Measurements from ENCODE around the gene KRTAP17-1. TPM values are rescaled to one million over a fixed set of nuclear protein-coding genes. Genes with fewer than 3 reads are reported as not detected.

KRTAP17-1 gene
- total RNA-seq, 2 donors from 2014 or later, result not detected

- Mint-ChIP-seq H3K27ac (no peak overlapping the region), H3K4me1 (ENCODE audit: low read depth) (peaks cover 31% of the 10 kb centered on the region)
- no peak for ATAC-seq (replicated peaks in 1 of 2)
Observed at GRCh38 chr17:41327411-41328120, 12.1 kb upstream of the KRTAP17-1 start.

GRCh38 chr17:41326173-41327145 lies 10.9 kb upstream of the KRTAP17-1 start:
- no peaks in the 10 kb centered on the region for H3K9me3 Mint-ChIP-seq
- ATAC-seq (replicated peaks in 1 of 2) (no peak), DNase-seq (no peak)
- no peaks in the 10 kb centered on the region for H3K27me3 Mint-ChIP-seq (ENCODE audit: low read depth)
- no peak overlapping the region for H3K27ac Mint-ChIP-seq
- no peaks in the 10 kb centered on the region for H3K36me3 Mint-ChIP-seq (ENCODE audit: insufficient read depth in 2 of 2)
- peaks cover 31% of the 10 kb centered on the region for H3K4me1 Mint-ChIP-seq (ENCODE audit: low read depth)
- H3K4me3 Mint-ChIP-seq, result no peak overlapping the region

More at GRCh38 chr17:41327411-41328120, 12.1 kb upstream of the KRTAP17-1 start:
- Mint-ChIP-seq H3K27me3 (ENCODE audit: low read depth) (no peaks in the 10 kb centered on the region), H3K36me3 (ENCODE audit: insufficient read depth in 2 of 2) (no peaks in the 10 kb centered on the region), H3K4me3 (no peak overlapping the region), H3K9me3 (no peaks in the 10 kb centered on the region)
- no peak for DNase-seq

DNA sequence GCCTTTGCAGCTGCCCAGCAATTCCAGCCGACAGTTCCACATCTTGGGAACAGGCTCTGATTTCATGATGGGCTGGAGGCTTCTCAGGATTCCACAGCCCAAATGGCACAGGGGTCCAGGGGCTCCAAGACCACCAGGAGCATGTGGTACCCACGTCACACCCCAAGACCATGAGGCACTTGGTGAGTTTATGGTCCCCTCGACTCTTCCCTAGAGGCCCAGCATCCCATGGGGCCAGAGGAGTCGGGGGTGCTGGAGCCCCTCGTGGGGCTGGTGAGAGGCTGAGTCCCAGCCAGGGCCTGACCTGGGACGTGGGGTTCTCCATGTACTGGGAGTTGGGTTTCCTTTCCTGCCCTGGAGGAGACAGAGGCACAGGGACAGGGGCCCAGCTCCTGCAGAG lies 10.1 kb upstream of the KRTAP17-1 start:
- H3K4me3 Mint-ChIP-seq, result no peak overlapping the region
- H3K27me3 Mint-ChIP-seq (ENCODE audit: low read depth), result no peaks in the 10 kb centered on the region
- no peak for ATAC-seq (replicated peaks in 1 of 2)
- H3K4me1 Mint-ChIP-seq (ENCODE audit: low read depth), result peaks cover 31% of the 10 kb centered on the region
- H3K36me3 Mint-ChIP-seq (ENCODE audit: insufficient read depth in 2 of 2), result no peaks in the 10 kb centered on the region
- H3K27ac Mint-ChIP-seq, result no peak overlapping the region
- peaks cover 0 to 1% of the 10 kb centered on the region in 2 donors for H3K9me3 Mint-ChIP-seq
- no peak for DNase-seq

DNA sequence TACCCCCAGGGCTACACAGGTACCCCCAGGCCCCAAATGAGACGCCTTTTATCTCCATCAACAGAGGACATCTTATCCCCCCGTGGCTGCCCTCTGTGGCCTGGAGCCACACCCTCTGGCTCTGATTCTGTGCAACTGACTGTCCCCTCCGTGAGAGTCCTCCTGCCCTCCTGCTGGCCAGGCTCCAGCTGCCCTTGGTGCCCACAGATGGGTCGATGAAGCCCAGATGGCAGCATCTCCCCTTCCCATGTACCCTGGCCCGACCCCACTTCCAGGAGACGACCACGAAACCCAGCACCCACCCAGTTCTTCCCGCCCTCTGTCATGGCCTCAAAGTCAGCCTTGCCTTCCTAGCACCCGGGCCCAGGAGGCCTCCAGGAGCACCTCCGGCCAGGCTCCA lies 9.6 kb upstream of the KRTAP17-1 start:
- Mint-ChIP-seq H3K36me3 (ENCODE audit: insufficient read depth in 2 of 2) (peaks cover under 1% of the 10 kb centered on the region in 2 donors), H3K27ac (no peak overlapping the region), H3K4me3 (no peak overlapping the region), H3K9me3 (peaks cover 2 to 5% of the 10 kb centered on the region in 2 donors), H3K27me3 (ENCODE audit: low read depth) (no peaks in the 10 kb centered on the region), H3K4me1 (ENCODE audit: low read depth) (peaks cover 31% of the 10 kb centered on the region)
- DNase-seq (no peak), ATAC-seq (replicated peaks in 1 of 2) (no peak)

DNA sequence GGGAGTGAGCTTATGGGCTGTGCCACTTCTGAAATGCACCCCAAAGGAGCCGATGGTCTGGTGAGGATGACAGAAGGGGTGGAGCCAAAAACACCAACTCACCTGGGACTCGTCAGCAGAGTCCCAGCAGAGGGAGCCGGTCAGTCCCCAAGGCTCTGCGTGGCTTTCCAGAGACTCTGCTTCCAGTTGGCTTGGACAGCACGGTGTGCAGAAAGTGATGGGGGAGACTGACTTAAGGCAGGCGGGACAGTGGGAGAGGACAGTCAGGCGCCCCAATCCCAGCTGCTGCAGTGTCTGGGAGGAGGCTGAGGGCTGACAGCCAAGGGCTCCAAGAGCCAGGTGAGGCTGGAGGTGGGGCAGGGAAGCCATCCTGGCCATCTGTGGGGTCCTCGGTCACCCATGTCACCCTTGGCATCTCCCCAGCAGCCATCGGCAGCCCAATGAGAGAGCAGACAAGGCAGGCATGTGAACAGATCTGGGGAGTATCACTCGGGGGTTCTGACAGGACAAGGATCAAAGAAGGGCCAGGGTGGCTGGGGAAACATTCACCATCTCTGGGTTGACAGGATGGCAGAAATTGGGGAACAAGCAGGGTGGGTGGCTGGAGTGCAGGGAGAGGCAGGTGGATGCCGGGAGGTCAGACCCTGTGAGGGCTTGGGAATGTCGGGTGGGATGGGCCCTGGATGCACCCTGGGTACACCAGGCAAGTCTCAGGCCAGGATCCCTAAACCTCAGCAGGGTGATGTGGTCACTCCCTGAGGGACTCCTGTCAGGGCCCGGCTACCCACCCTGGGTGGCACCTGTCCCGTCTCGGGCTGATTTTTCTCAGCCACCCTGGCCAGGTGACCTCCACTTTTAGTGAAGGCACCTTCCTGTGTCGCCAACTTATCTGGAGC lies 8.9 kb upstream of the KRTAP17-1 start:
- peak; percentile 34 to 47 for ATAC-seq (replicated peaks in 1 of 2)
- H3K27me3 Mint-ChIP-seq (ENCODE audit: low read depth), result no peaks in the 10 kb centered on the region
- peaks cover 6 to 7% of the 10 kb centered on the region in 2 donors for H3K9me3 Mint-ChIP-seq
- peaks cover 31% of the 10 kb centered on the region for H3K4me1 Mint-ChIP-seq (ENCODE audit: low read depth)
- DNase-seq, result no peak
- no peak overlapping the region for H3K4me3 Mint-ChIP-seq
- peak overlapping the region; percentile 40 for H3K27ac Mint-ChIP-seq
- H3K36me3 Mint-ChIP-seq (ENCODE audit: insufficient read depth in 2 of 2), result peaks cover 5 to 7% of the 10 kb centered on the region in 2 donors

DNA sequence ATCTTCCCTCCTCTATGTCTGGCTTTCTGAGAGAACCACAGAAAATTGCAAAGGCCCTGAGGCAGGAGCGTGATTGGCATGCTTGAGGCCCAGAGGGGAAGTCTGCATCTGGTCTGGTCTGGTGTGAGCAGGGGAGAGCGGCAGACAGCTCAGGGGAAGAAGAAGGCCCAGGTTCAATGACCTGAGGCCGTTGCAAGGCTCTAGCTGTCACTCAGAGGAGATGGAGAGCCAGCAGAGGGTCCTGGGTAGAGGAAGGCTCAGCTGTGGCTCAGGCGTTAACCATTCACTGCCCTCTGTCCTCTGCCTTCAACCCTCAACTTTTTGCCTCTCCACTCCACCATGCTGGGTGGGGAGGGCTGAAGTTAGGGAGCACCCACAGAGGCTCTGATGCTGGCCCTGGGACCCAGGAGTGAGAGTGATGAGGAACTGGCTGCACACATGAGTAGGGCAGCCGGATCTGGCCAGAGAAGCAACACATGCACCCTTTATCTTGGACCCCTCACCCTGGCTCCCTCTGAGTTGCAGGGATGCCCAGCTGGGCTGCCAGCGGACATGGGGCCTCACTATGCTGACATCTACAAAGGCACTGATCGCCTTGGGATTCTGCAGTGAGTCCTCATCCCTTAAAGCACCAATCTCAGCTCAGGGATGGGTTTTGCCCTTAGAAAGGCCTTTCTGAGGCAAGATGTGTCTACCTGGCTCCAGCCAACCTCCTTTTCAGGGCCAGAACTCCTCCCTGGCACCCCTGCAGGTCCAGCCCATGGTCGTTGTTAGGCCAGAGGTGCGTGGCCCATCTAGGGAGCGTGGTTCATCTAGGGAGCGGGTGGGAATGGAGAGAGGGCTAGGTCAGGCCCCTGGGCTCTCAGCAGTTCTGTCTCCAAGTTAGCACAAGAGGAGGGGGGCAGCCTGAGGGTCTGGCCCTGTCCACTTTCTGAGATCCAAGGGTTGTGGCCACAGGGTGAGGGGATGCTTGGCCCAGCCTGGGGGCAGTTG lies 7.7 kb upstream of the KRTAP17-1 start:
- Mint-ChIP-seq H3K27ac (no peak overlapping the region), H3K9me3 (peaks cover 8 to 9% of the 10 kb centered on the region in 2 donors), H3K36me3 (ENCODE audit: insufficient read depth in 2 of 2) (peaks cover 7 to 8% of the 10 kb centered on the region in 2 donors), H3K4me3 (no peak overlapping the region), H3K4me1 (ENCODE audit: low read depth) (peaks cover 25% of the 10 kb centered on the region), H3K27me3 (ENCODE audit: low read depth) (no peaks in the 10 kb centered on the region)
- no peak for DNase-seq
- no peak for ATAC-seq (replicated peaks in 1 of 2)

DNA sequence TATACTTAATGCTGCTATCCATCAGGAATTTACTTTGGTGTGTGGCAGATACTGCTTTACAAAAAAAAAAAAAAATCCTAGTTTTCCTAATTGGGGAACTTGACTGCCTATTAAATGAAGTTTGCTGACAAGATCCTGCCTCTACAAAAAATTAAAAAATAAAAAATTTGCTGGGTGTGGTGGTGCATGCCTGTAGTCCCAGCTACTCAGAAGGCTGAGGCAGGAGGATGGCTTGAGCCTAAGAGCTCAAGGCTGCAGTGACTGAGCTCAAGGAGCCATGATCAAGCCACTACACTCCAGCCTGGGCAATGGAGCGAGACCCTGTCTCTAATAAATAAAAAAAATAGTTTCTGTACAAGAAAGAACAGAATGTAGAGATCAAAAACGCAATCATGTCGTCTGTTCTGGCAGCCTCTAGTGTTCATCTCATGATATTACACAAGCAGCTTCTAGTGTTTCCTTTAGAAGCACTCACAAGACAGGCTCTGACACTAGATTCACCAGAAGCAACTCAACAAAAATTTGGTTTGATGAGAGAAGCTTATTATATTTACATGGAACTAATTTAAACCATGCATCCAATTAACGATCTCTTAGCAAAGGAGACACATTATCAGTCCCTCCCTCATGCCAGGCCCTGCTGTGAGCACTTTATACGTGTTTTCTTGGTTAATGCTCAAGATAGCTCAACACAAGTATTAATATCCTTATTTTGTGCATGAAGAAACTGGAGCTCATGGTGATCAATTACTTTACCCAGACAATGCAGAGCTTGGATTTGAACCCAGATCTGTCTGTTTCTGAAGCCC lies 6.8 kb upstream of the KRTAP17-1 start:
- H3K4me3 Mint-ChIP-seq, result no peak overlapping the region
- no peak for DNase-seq
- peaks cover 23% of the 10 kb centered on the region for H3K4me1 Mint-ChIP-seq (ENCODE audit: low read depth)
- peak overlapping the region; percentile 20 for H3K27ac Mint-ChIP-seq
- no peaks in the 10 kb centered on the region for H3K27me3 Mint-ChIP-seq (ENCODE audit: low read depth)
- peak; percentile 57 to 60 for ATAC-seq (replicated peaks in 1 of 2)
- H3K36me3 Mint-ChIP-seq (ENCODE audit: insufficient read depth in 2 of 2), result peaks cover 7 to 8% of the 10 kb centered on the region in 2 donors
- H3K9me3 Mint-ChIP-seq, result peaks cover 8 to 9% of the 10 kb centered on the region in 2 donors

- Mint-ChIP-seq H3K4me3 (no peak overlapping the region), H3K27me3 (ENCODE audit: low read depth) (no peaks in the 10 kb centered on the region), H3K27ac (no peak overlapping the region), H3K4me1 (ENCODE audit: low read depth) (no peaks in the 10 kb centered on the region), H3K36me3 (ENCODE audit: insufficient read depth in 2 of 2) (peaks cover 7 to 8% of the 10 kb centered on the region in 2 donors), H3K9me3 (peaks cover 8 to 9% of the 10 kb centered on the region in 2 donors)
- ATAC-seq (replicated peaks in 1 of 2), result no peak
- no peak for DNase-seq
Observed at GRCh38 chr17:41318231-41318630, 2.7 kb upstream of the KRTAP17-1 start.

GRCh38 chr17:41315814-41316445 lies 420 bp upstream of the KRTAP17-1 start:
- Mint-ChIP-seq H3K4me3 (no peak overlapping the region), H3K27ac (no peak overlapping the region), H3K4me1 (ENCODE audit: low read depth) (no peaks in the 10 kb centered on the region), H3K36me3 (ENCODE audit: insufficient read depth in 2 of 2) (peaks cover 7 to 8% of the 10 kb centered on the region in 2 donors), H3K27me3 (ENCODE audit: low read depth) (no peaks in the 10 kb centered on the region), H3K9me3 (peaks cover 8 to 9% of the 10 kb centered on the region in 2 donors)
- ATAC-seq (replicated peaks in 1 of 2), result no peak
- no peak for DNase-seq

DNA sequence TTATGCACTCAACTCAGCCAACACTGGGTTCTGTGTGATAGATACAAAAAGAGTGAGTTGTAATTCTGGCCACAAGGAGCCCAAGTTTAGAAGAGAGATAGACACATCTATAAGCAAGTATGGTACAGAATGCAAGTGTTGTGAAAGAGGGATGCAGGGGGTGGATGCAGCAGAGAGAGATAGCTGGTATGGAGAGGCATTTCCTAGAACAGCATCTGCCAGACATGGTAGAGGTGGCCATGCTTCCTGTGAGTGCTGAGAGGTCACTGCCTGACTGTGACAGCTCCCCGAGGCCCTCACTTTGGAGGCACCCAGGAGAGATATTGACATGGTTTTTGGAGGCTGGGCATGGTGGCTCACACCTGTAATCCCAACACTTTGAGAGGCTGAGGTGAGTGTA lies 4.4 kb downstream of the KRTAP17-1 start:
- H3K27me3 Mint-ChIP-seq (ENCODE audit: low read depth), result no peaks in the 10 kb centered on the region
- peaks cover 42% of the 10 kb centered on the region for H3K4me1 Mint-ChIP-seq (ENCODE audit: low read depth)
- no peak overlapping the region for H3K27ac Mint-ChIP-seq
- ATAC-seq (replicated peaks in 1 of 2) (no peak), DNase-seq (no peak)
- H3K36me3 Mint-ChIP-seq (ENCODE audit: insufficient read depth in 2 of 2), result no peaks in the 10 kb centered on the region
- H3K4me3 Mint-ChIP-seq, result no peak overlapping the region
- no peaks in the 10 kb centered on the region for H3K9me3 Mint-ChIP-seq

DNA sequence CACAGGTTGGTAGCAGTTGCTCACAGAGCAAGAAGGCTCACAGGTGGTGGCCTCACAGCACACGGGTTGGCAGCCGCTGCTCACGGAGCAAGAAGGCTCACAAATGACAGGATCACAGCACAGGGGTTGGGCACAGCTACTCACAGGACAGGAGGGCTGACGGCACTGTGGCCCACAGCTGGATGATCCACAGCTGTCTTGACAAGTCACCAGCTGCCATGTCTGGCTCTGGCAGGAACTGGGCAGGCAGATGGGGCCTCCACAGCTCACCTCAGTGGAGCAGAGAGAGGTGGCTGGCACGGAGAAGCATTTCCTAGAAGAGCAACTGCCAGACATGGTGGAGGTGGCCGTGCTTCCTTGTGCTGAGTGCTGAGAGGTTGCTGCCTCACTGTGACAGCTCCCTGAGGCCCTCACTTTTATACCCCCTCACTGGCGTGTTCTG lies 6.6 kb downstream of the KRTAP17-1 start, which contains the start of gene KRTAP16-1:
Gene KRTAP16-1 (minus strand): TSS at position 392 of the 442 bp plus-strand sequence. CDS start 56 bp downstream, at position 336.
- Mint-ChIP-seq H3K27ac (peak within 1 kb of the TSS; percentile 79), H3K4me1 (ENCODE audit: low read depth) (peaks cover 42% of the 10 kb centered on the region), H3K9me3 (no peaks in the 10 kb centered on the region), H3K27me3 (ENCODE audit: low read depth) (no peaks in the 10 kb centered on the region), H3K36me3 (ENCODE audit: insufficient read depth in 2 of 2) (no peaks in the 10 kb centered on the region), H3K4me3 (peak within 1 kb of the TSS; percentile 76 to 80)
- ATAC-seq (replicated peaks in 1 of 2) (peak; percentile 64 to 68), DNase-seq (peak; percentile 38 to 44)
